ENCODE results near the gene PHF2.

PHF2 gene

GRCh38 chr9:93655621-93656425 lies 79.4 kb downstream of the PHF2 start:
- intact Hi-C loops (cut with DNase I) = no loop called here
- peak in 15 of 42 donors; percentile 1 to 17 (median 7) for DNase-seq

DNA sequence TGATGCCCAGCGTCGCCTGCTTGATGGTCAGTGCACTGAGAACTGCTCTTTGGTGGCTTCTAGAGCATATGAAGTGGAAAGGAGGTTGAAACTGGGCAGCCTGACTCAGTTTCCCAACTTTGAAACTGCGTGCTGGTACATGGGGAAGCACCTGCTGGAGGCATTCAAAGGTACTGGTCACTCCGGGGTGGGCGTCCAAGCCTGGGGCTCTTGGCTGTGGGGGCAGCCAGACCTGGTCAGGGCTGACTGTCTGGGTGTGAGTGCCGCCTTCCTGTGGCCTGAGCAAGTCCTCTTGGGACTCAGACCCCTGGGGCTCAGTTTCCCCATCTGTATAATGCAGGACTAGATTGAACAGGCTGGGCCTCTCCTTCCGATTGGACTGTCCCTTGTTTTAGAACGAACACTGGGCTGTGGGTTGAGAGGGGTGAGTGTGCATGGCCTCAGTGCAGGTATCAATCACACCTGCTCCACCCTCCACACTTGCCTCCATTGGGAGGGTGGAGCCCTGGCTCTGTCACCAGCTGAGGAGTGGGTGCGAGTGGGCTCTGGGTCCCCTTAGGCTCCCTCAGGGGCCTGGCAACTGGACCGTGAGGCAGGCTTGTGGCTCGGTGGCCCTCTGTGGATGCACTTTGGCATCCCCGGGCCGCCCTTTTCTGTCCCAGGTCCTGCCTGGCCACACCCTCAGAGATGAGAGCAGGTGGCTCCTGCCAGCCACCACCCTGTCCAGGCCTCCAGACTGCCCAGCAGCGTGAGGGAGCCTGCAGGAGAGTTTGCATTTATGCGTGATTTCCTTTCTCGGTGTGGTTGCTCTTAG lies 80.2 kb downstream of the PHF2 start:
- peak in 13 of 42 donors; percentile 1 to 33 (median 8) for DNase-seq
- intact Hi-C loops (cut with DNase I) = no loop called here

DNA sequence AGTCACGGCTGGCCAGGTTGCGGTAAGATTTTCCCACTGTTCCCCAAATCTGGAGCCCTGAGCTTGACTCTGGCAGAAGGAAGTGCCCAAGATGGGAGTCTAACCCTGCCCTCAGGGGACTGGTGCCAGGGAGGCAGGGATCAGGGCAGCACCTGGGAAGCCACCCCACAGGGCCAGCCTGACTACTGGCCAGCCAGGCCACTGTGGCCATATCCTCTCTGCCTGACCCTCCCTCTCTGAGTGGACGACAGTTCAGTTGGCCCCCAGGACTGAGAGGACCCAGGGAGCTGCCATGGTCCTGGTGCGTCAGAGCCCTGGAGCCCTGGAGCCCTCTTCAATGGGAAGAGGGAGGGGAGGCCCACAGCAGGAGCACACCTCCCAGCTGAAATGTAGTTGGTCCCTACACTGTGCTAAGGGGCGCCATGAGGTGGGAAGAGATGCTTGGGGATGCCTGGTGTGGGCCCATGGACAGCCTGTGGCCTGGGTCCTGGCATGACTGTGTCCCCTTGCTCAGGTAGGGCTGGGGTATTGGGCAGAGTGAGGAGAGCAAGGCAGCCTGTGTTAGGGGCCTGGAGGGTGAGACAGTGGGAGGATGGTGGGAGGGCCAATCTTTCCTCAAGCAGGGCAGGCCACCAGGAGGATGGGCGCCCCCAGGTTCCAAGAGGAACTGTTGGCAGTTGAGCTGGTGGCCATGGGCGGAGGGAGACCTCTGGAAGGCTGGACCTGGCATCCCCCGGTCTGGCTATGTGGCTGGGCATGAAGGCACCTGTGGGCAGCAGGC lies 81.1 kb downstream of the PHF2 start:
- peak in 13 of 42 donors; percentile 0 to 29 (median 4) for DNase-seq
- intact Hi-C loops (cut with DNase I) = no loop called here

GRCh38 chr9:93658184-93658925 lies 82.0 kb downstream of the PHF2 start:
- intact Hi-C loops (cut with DNase I) = no loop called here
- DNase-seq = peak in 13 of 42 donors; percentile 1 to 32 (median 5)

DNA sequence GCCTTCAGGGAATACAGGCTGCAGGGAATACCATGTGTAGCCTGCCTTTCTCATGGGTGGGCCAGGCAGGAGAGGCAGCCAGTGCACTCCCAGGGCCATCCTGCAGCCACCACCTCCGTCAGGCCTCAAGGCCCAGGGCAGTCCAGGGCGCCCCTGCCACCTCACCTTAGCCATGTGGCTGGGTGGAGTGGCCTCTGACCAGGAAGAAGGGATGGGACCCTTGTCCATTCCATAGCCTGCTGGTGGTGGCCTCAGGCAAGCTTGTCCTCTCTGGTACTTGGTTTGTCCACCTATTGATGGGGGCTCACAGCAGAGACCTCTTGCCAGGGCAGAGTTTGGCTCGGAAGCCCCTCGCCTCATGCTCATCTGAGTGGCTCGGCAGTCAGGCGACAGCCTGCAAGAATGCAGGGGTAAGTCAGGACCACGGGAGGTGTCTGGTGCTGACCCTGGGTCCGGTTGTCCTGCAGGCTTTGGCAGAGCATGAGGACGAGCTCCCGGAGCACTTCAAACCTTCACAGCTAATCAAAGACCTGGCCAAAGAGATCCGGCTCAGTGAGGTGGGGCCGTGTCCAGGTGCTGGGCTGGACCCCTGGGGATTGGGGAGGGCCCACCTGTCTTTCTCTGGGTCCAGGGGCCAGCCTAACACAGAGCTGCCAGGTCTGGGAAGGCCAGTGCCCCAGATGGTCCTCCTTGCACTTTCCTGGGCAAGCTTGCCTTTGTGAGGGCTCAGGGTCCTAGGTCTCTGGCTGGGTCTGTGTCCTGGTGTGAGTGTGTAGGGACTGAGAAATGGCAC lies 82.9 kb downstream of the PHF2 start:
- intact Hi-C loops (cut with DNase I) = no loop called here
- peak in 13 of 42 donors; percentile 1 to 18 (median 4) for DNase-seq

DNA sequence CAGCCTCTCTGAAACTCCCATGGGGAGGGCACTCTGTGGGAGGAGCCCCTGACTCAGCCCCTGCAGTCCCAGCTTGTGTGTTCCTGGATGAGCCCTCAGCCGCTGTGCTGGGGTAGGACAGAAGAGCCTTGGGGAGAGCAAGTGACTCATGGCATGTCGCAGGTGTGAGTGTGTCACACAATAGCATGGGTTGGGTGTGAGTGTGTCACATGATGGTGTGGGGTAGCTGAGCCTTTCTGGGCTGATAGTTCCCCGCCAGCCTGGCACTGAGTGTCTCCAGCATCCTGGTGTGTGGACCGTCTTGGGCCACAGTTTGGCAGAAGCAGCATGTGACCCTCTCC lies 83.4 kb downstream of the PHF2 start:
- intact Hi-C loops (cut with DNase I) = no loop called here
- DNase-seq = peak in 11 of 42 donors; percentile 1 to 25 (median 6)

DNA sequence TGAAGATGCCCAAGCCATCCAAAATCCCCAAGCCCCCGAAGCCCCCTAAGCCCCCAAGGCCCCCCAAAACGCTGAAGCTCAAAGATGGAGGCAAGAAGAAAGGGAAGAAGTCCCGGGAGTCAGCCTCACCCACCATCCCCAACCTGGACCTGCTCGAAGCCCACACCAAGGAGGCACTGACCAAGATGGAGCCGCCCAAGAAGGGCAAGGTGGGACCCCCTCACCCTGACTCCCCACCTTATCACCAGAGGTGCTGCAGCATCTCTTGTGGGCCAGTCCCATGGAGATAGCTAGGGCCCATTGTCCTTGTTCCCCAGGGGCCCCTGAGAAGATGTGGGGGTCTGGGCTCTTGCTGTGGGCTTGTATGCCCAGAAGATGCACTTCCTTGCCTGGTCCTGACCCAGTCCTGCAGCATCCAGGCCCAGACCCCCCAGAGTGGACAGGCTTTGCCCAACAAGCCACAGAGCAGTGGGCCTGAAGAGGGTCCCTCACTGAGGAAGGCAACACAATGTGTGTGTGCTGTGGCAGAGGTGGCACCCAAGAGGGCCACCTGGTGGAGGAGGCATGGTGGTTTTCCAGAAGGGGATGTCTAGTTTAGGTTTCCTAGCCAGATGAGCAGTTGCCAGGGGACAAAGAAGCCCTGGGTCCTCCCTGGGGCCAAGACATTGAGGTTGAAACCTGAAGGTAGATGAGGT lies 84.1 kb downstream of the PHF2 start:
- intact Hi-C loops (cut with DNase I) = no loop called here
- peak in 11 of 42 donors; percentile 0 to 20 (median 5) for DNase-seq

GRCh38 chr9:93661591-93661990 lies 85.2 kb downstream of the PHF2 start:
- intact Hi-C loops (cut with DNase I) = no loop called here
- no peak for DNase-seq

DNA sequence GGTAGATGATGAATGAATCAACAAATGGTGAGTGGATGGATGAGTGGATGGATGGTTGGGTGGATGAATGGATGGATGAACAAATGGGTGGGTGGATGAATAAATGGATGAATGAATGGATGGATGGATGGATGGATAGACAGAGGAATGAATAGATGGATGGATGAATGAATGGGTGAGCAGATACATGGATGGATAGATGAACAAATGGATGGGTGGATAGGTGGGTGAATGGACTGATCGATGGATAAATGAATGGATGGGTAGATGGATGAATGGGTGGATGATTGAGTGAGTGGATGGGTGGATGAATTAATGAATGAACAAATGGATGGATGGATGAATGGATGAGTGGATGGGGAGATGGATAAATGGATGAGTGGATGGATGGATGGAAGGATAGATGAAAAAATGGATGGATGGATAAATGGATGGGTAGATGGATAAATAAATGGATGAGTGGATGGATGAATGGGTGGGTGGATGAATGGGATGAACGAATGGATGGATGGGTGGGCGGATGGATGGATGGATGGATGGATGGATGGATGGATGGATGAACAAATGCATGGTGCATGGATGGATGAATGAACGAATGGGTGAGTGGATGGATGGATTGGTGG lies 85.7 kb downstream of the PHF2 start:
- intact Hi-C loops (cut with DNase I) = no loop called here
- DNase-seq = no peak

GRCh38 chr9:93662952-93663572 lies 86.7 kb downstream of the PHF2 start:
- peak in 6 of 42 donors; percentile 0 to 15 (median 6) for DNase-seq

DNA sequence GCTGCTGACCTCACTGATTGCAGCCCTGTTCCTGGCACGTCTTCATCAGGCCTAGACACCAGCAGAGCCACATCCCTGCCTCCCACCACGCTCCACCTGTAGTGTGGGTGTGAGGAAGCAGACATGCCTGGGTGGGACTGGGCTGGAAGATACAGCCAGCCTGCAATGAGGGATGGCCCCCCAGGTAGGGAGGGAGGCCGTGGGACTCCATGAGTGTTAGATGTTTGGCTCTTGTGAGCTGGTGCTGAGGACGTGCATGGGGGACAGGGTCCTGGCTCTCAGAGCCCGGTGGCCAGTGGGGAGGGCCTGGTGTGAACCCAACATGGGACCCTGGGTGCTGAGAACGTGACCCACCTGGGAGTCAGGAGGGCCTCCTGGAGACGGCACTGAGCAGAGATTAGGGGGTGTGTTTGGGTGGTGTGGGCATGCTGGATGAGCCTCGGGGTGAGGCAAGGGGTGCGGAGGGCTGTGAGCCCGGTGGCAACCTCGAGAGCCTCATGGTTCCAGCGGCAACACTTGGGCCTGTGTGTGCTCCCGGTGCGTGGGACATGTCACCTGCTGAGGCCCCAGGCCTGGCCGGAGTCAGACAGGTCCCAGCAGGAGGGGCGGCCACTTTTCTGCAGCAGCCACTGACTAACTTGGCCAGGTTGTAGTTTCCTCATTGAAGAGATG lies 87.6 kb downstream of the PHF2 start:
- intact Hi-C loops (cut with DNase I) = no loop called here
- peak in 30 of 42 donors; percentile 14 to 66 (median 32) for DNase-seq

More at GRCh38 chr9:93662952-93663572, 86.7 kb downstream of the PHF2 start:
- intact Hi-C loops (cut with DNase I) = no loop called here

DNA sequence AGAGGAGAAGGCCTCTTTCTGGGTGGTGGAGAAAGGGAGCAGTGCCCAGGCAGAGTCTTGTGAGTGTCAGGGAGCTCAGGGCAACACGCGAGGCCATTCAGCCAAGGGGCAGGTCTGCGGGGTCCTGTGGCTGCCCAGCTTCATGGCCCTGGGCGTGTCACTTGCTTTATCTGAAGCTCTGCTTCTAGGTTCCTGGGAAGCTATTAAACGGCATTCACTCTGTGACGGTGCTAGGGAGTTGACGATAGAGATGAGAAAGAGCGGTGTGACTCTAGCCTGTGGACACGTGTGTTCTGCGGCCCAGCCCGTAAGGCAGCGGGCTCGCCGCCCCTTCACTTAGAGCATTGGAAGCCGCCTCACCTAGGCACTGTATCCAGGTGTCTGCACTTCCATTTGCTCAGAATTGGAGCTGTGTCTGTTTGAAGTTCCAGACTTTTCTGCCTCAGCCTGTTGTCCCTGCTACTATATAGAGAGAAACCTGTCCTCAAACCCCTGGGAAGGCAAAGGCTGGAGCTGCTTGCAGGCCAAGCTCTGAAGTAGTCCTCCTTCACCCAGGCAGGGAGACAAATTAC lies 88.3 kb downstream of the PHF2 start:
- intact Hi-C loops (cut with DNase I) = no loop called here
- peak in 13 of 42 donors; percentile 1 to 25 (median 7) for DNase-seq

- DNase-seq = peak in 16 of 42 donors; percentile 0 to 29 (median 3)
- intact Hi-C loops (cut with DNase I) = no loop called here
Observed at GRCh38 chr9:93665128-93665636, 88.8 kb downstream of the PHF2 start.

DNA sequence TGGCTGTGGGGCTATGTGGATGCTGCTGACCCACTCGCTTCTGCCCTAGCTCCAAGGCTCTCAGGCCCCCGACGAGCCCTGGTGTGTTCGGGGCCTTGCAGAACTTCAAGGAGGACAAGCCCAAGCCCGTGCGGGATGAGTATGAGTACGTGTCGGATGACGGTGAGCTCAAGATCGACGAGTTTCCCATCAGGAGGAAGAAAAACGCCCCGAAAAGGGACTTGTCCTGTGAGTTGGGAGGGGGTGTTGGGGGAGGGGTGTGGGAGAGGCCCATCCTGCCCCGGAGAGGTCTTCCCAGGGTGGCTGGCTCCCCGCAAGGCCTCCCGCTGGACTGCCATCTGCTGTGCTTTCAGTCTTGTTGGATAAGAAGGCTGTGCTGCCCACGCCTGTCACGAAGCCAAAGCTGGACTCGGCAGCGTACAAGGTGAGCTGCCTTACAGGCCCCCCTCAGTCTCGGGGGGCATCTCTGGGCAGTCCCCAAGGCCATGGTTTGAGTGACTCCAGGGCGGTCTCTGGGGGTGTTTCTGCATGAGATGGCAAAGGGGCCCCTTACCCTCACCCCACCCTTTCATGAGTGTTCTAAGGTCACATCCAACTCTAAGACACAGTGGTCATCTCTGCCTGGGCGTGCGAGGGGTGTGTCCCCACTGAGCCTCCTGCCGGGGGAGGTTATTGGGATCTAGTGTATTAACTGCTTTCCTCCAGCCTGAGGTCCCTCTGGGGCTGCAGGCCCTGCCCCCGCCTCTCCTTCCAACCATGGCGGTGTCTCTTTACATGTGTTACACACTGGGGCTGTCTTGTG lies 89.5 kb downstream of the PHF2 start:
- DNase-seq = peak in 20 of 42 donors; percentile 1 to 36 (median 10)
- intact Hi-C loops (cut with DNase I) = no loop called here

Measured in head of caudate nucleus (tissue), 42 donors.